KOPT-K1 (cell line): ENCODE data around the gene CLIP3.

Experiments
- H3K27ac ChIP-seq: fragments of 200-600 bp; sonication (generic); 2 replicates; pipeline ENCODE4 v1.5.1; 2016; ENCODE audit warnings: antibody characterized with exemption, mild to moderate bottlenecking, low read depth, low read length; ENCODE audit not compliant: poor library complexity, severe bottlenecking
- H3K36me3 ChIP-seq: fragments of 200-600 bp; sonication (generic); 2 replicates; pipeline ENCODE4 v1.5.1; 2017; ENCODE audit warnings: antibody characterized with exemption, mild to moderate bottlenecking, low read length, moderate library complexity; ENCODE audit not compliant: insufficient read depth
- H3K9me3 ChIP-seq: fragments of 200-600 bp; sonication (generic); 2 replicates; pipeline ENCODE4 v1.5.1; 2017; ENCODE audit warnings: antibody characterized with exemption, low read length, mild to moderate bottlenecking; ENCODE audit not compliant: insufficient read depth, poor library complexity, severe bottlenecking

CLIP3 gene

GRCh38 chr19:36003284-36003683 lies 29.4 kb downstream of the CLIP3 start:
- Histone ChIP-seq H3K9me3 (no peaks in the 10 kb centered on the region), H3K36me3 (peaks cover 36% of the 10 kb centered on the region)

GRCh38 chr19:36001605-36002004 lies 31.1 kb downstream of the CLIP3 start:
- Histone ChIP-seq H3K27ac (no peak overlapping the region), H3K36me3 (peaks cover 45% of the 10 kb centered on the region)

More at GRCh38 chr19:36003284-36003683, 29.4 kb downstream of the CLIP3 start:
- no peak overlapping the region for H3K27ac ChIP-seq

GRCh38 chr19:35996777-35997176 lies 35.9 kb downstream of the CLIP3 start:
- Histone ChIP-seq H3K27ac (no peak overlapping the region), H3K36me3 (peaks cover 33% of the 10 kb centered on the region), H3K9me3 (no peaks in the 10 kb centered on the region)

More at GRCh38 chr19:36001605-36002004, 31.1 kb downstream of the CLIP3 start:
- no peaks in the 10 kb centered on the region for H3K9me3 ChIP-seq

GRCh38 chr19:35995048-35995993 lies 37.4 kb downstream of the CLIP3 start, which contains the start of gene SDHAF1:
TSS of gene SDHAF1 (plus strand) at chr19:35995188. CDS start at chr19:35995275, 87 bp downstream.
- Histone ChIP-seq H3K9me3 (no peaks in the 10 kb centered on the region), H3K36me3 (peaks cover 20% of the 10 kb centered on the region), H3K27ac (peak within 1 kb of the TSS; percentile 63)

- no peak overlapping the region for H3K27ac ChIP-seq
- H3K36me3 ChIP-seq = peaks cover 16% of the 10 kb centered on the region
- peaks cover 5% of the 10 kb centered on the region for H3K9me3 ChIP-seq
These were observed 38.6 kb downstream of the CLIP3 start for GRCh38 chr19:35993923-35994598.

- H3K36me3 ChIP-seq = peaks cover 7% of the 10 kb centered on the region
These were observed 39.5 kb downstream of the CLIP3 start for GRCh38 chr19:35992907-35993765.

GRCh38 chr19:35991731-35992450 lies 40.8 kb downstream of the CLIP3 start:
- no peak overlapping the region for H3K27ac ChIP-seq
- peaks cover 11% of the 10 kb centered on the region for H3K9me3 ChIP-seq
- no peaks in the 10 kb centered on the region for H3K36me3 ChIP-seq

More at GRCh38 chr19:35992907-35993765, 39.5 kb downstream of the CLIP3 start:
- Histone ChIP-seq H3K9me3 (peaks cover 11% of the 10 kb centered on the region), H3K27ac (no peak overlapping the region)

GRCh38 chr19:35990771-35991730 lies 41.6 kb downstream of the CLIP3 start:
- H3K27ac ChIP-seq = no peak overlapping the region
- no peaks in the 10 kb centered on the region for H3K36me3 ChIP-seq
- H3K9me3 ChIP-seq = peaks cover 11% of the 10 kb centered on the region

- H3K36me3 ChIP-seq = no peaks in the 10 kb centered on the region
- H3K27ac ChIP-seq = no peak overlapping the region
- peaks cover 11% of the 10 kb centered on the region for H3K9me3 ChIP-seq
These were observed 42.5 kb downstream of the CLIP3 start for GRCh38 chr19:35990156-35990555.

- H3K27ac ChIP-seq = no peak overlapping the region
- H3K9me3 ChIP-seq = peaks cover 11% of the 10 kb centered on the region
- H3K36me3 ChIP-seq = no peaks in the 10 kb centered on the region
These were observed 43.8 kb downstream of the CLIP3 start for GRCh38 chr19:35988824-35989223.

- Histone ChIP-seq H3K27ac (no peak overlapping the region), H3K9me3 (peaks cover 11% of the 10 kb centered on the region), H3K36me3 (no peaks in the 10 kb centered on the region)
These were observed 45.1 kb downstream of the CLIP3 start for GRCh38 chr19:35987571-35987896.

GRCh38 chr19:35986664-35987570 lies 45.8 kb downstream of the CLIP3 start:
- Histone ChIP-seq H3K36me3 (no peaks in the 10 kb centered on the region), H3K27ac (no peak overlapping the region), H3K9me3 (peaks cover 11% of the 10 kb centered on the region)
